Progenitor cell of endocrine pancreas (in vitro differentiated cells): ENCODE measurements around the gene PRKAR1B. TPM values are rescaled to one million over a fixed set of nuclear protein-coding genes. Genes with fewer than 3 reads are reported as not detected.

Experiments
- DNase-seq: peaks from one replicate; pipeline ENCODE4 v3.0.0; 2021; ENCODE audit warnings: low spot score; ENCODE audit not compliant: unreplicated experiment
- H3K27ac Mint-ChIP-seq: 2 replicates; pipeline ENCODE4 v1.8.0; 2021; ENCODE audit warnings: mild to moderate bottlenecking, moderate library complexity, mixed read lengths
- H3K27me3 Mint-ChIP-seq: 2 replicates; pipeline ENCODE4 v1.8.0; 2021; ENCODE audit warnings: mixed read lengths
- H3K36me3 Mint-ChIP-seq: 2 replicates; pipeline ENCODE4 v1.8.0; 2022; ENCODE audit warnings: mixed read lengths; ENCODE audit not compliant: insufficient read depth
- H3K4me1 Mint-ChIP-seq: 2 replicates; pipeline ENCODE4 v1.8.0; 2021; ENCODE audit warnings: low read depth, mixed read lengths
- H3K4me3 Mint-ChIP-seq: 2 replicates; pipeline ENCODE4 v1.8.0; 2021; ENCODE audit warnings: low read depth, mild to moderate bottlenecking, moderate library complexity, mixed read lengths
- H3K9me3 Mint-ChIP-seq: 2 replicates; pipeline ENCODE4 v1.8.0; 2021; ENCODE audit warnings: low read depth, mixed read lengths
- CTCF ChIP-seq: fragments of 200-600 bp; sonication (generic); IDR thresholded peaks from one replicate; pipeline ENCODE4 v1.5.0; 2021; ENCODE audit warnings: antibody characterized with exemption, mild to moderate bottlenecking; ENCODE audit not compliant: unreplicated experiment
- total RNA-seq: library from RNA; stranded (reverse); gene quantifications from 2 replicates; pipeline ENCODE4 v1.2.1, GENCODE V29; 2021

PRKAR1B gene
- total RNA-seq, 1 donor from 2014 or later: 54.2 TPM

DNA sequence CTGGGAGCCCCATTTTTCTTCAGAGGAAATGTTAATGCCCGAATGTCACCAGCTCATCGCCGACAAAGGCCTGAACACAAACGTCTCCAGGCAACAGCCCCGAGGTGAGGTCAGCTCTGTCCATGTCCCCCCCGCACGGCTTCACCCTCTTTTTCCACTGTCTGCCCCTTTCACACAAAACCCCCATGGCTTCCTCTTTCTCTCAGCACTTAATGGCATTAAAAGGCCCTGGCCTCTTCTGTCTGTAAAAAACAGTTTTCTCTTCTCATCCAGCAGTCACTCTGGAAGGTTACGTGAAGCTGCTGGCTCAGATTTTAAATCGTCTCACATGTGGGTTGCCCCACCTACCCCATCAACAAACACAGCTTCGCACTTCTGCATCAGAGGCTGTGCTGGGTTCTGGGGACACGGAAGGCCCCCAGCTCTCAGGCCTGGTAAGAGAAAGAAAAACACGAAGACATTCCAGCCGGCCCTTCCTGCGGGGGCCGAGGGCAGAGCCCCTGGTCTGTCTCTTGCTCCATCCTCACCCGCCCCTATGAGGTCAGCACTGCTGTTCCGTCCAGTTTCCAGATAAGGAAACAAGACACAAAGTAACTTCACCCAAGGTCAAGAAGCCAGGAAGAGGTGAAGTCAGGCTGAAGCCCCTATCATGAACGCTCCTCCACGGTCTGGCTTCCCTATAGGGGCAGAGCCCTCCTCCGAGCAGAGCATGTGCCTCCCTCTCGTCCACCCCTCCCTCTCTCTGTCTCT, 116.4 kb downstream of the PRKAR1B start:
- peaks cover 7% of the 10 kb centered on the region for H3K4me1 Mint-ChIP-seq
- H3K27ac Mint-ChIP-seq: peak overlapping the region; percentile 18
- no peak for TF ChIP-seq CTCF
- no peaks in the 10 kb centered on the region for H3K27me3 Mint-ChIP-seq
- H3K36me3 Mint-ChIP-seq: peaks cover 2% of the 10 kb centered on the region
- peaks cover 9% of the 10 kb centered on the region for H3K9me3 Mint-ChIP-seq
- DNase-seq: no peak
- H3K4me3 Mint-ChIP-seq: no peak overlapping the region

DNA sequence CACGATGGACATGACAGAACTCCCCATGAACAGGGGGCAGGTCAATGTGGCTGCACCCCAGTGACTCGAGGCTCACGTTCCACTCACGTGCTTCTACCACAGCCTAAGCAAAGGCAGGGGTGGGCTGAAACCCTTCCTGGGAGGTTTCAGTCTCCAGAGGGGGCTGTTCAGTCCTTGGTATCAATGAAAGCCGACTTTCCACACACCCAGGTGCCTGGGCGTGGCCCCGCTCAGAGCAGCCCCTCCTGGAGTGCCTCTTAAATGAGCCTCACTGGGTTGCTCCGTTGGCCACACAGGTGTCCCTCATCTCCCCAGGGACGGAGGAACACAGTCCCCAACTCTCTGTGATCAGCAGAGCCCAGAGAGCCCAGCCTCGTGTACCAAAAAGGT, 116.9 kb downstream of the PRKAR1B start:
- H3K4me1 Mint-ChIP-seq: peaks cover 7% of the 10 kb centered on the region
- H3K27me3 Mint-ChIP-seq: no peaks in the 10 kb centered on the region
- peaks cover 9% of the 10 kb centered on the region for H3K9me3 Mint-ChIP-seq
- no peak for DNase-seq
- peaks cover 2% of the 10 kb centered on the region for H3K36me3 Mint-ChIP-seq
- no peak overlapping the region for H3K4me3 Mint-ChIP-seq
- H3K27ac Mint-ChIP-seq: no peak overlapping the region
- no peak for TF ChIP-seq CTCF

GRCh38 chr7:609365-609764, 117.7 kb downstream of the PRKAR1B start:
- Mint-ChIP-seq H3K4me3 (no peak overlapping the region), H3K4me1 (peaks cover 7% of the 10 kb centered on the region)
- no peak for DNase-seq

DNA sequence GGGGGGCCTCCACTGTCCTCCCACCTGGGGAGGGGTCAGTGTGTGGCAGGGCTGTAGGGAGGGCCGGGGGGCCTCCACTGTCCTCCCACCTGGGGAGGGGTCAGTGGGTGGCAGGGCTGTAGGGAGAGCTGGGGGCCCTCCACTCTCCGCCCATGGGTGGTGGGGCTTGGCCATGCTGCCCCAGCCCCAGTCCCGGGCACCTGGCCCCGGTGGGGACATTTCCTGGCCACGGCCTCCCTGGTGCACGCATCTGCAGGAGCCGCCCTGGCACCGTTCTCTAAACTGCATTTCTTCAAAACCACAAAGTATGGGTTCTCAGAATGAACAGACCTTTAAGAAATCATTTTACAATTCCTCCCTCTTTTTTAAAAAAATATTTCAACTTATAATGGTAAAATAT, 118.1 kb downstream of the PRKAR1B start:
- DNase-seq: no peak
- Mint-ChIP-seq H3K4me3 (no peak overlapping the region), H3K27ac (no peak overlapping the region), H3K4me1 (peaks cover 7% of the 10 kb centered on the region), H3K9me3 (peaks cover 9% of the 10 kb centered on the region), H3K27me3 (no peaks in the 10 kb centered on the region), H3K36me3 (peaks cover 4% of the 10 kb centered on the region)
- TF ChIP-seq CTCF: no peak

More at GRCh38 chr7:609365-609764, 117.7 kb downstream of the PRKAR1B start:
- H3K27ac Mint-ChIP-seq: no peak overlapping the region
- H3K9me3 Mint-ChIP-seq: peaks cover 9% of the 10 kb centered on the region
- TF ChIP-seq CTCF: no peak
- no peaks in the 10 kb centered on the region for H3K27me3 Mint-ChIP-seq
- H3K36me3 Mint-ChIP-seq: peaks cover 4% of the 10 kb centered on the region

- no peak for TF ChIP-seq CTCF
- peaks cover 4% of the 10 kb centered on the region for H3K36me3 Mint-ChIP-seq
- no peak for DNase-seq
- H3K27me3 Mint-ChIP-seq: no peaks in the 10 kb centered on the region
- peak overlapping the region; percentile 87 for H3K27ac Mint-ChIP-seq
- H3K4me1 Mint-ChIP-seq: peaks cover 7% of the 10 kb centered on the region
- H3K4me3 Mint-ChIP-seq: no peak overlapping the region
- H3K9me3 Mint-ChIP-seq: peaks cover 9% of the 10 kb centered on the region
Measured at GRCh38 chr7:608361-608760, 118.7 kb downstream of the PRKAR1B start.
